Loucy (cell line): Measurements from ENCODE around the gene CRHR1.

Experiments
- H2AFZ ChIP-seq: fragments of 200-600 bp; sonication (generic); 2 replicates; pipeline ENCODE4 v1.6.0; 2016; ENCODE audit warnings: antibody characterized with exemption, mild to moderate bottlenecking, low read length, moderate library complexity
- H3F3A ChIP-seq: fragments of 200-600 bp; 2 replicates; pipeline ENCODE4 v1.6.0; 2016; ENCODE audit warnings: antibody characterized with exemption, low read depth, mild to moderate bottlenecking
- H3K27me3 ChIP-seq: fragments of 200-600 bp; sonication (generic); 2 replicates; pipeline ENCODE4 v1.6.1; 2014; ENCODE audit warnings: low read length, mild to moderate bottlenecking; ENCODE audit not compliant: insufficient read depth, poor library complexity, severe bottlenecking
- H3K36me3 ChIP-seq: fragments of 200-600 bp; sonication (generic); 2 replicates; pipeline ENCODE4 v1.6.1; 2016; ENCODE audit warnings: low read length; ENCODE audit not compliant: insufficient read depth
- H3K4me1 ChIP-seq: fragments of 200-600 bp; sonication (generic); 2 replicates; pipeline ENCODE4 v1.5.1; 2014; ENCODE audit warnings: low read length, mild to moderate bottlenecking; ENCODE audit not compliant: insufficient read depth, poor library complexity, severe bottlenecking
- H3K4me2 ChIP-seq: fragments of 200-600 bp; sonication (generic); 2 replicates; pipeline ENCODE4 v1.6.0; 2014; ENCODE audit warnings: antibody characterized with exemption, low read length, low read depth, mild to moderate bottlenecking; ENCODE audit not compliant: poor library complexity, severe bottlenecking
- H3K4me3 ChIP-seq: fragments of 200-600 bp; sonication (generic); 2 replicates; pipeline ENCODE4 v1.5.1; 2014; ENCODE audit warnings: low read length, mild to moderate bottlenecking, mixed read lengths; ENCODE audit not compliant: poor library complexity, severe bottlenecking
- H3K79me2 ChIP-seq: fragments of 200-600 bp; sonication (generic); 2 replicates; pipeline ENCODE4 v1.6.1; 2014; ENCODE audit warnings: low read length; ENCODE audit not compliant: insufficient read depth
- H3K9ac ChIP-seq: fragments of 200-600 bp; sonication (generic); 2 replicates; pipeline ENCODE4 v1.6.0; 2014; ENCODE audit warnings: mild to moderate bottlenecking, low read depth, low read length, moderate library complexity; ENCODE audit not compliant: poor library complexity, severe bottlenecking
- H3K9me2 ChIP-seq: fragments of 200-600 bp; sonication (generic); replicated peaks from 2 replicates; pipeline ENCODE4 v1.6.1; 2016; ENCODE audit warnings: low read depth, low read length, mixed read lengths
- H3K9me3 ChIP-seq: fragments of 200-600 bp; sonication (generic); 2 replicates; pipeline ENCODE4 v1.6.1; 2014; ENCODE audit warnings: mild to moderate bottlenecking, antibody characterized with exemption, low read length, low read depth; ENCODE audit not compliant: insufficient read depth
- H4K20me1 ChIP-seq: fragments of 200-600 bp; sonication (generic); 2 replicates; pipeline ENCODE4 v1.6.0; 2014; ENCODE audit warnings: antibody characterized with exemption, low read length, mild to moderate bottlenecking; ENCODE audit not compliant: insufficient read depth, poor library complexity, severe bottlenecking
- EZH2phosphoT487 ChIP-seq: fragments of 200-600 bp; IDR thresholded peaks from 2 replicates; pipeline ENCODE4 v1.6.1; 2018; ENCODE audit warnings: antibody characterized with exemption, mild to moderate bottlenecking, moderate library complexity, borderline replicate concordance
- TF ChIP-seq, protein P1 (sequence below): fragments of 200-600 bp; sonication (generic); conservative IDR thresholded peaks from 2 replicates; pipeline ENCODE4 v1.5.1; 2014; ENCODE audit warnings: mild to moderate bottlenecking, antibody characterized with exemption, low read length

Gene CRHR1

DNA sequence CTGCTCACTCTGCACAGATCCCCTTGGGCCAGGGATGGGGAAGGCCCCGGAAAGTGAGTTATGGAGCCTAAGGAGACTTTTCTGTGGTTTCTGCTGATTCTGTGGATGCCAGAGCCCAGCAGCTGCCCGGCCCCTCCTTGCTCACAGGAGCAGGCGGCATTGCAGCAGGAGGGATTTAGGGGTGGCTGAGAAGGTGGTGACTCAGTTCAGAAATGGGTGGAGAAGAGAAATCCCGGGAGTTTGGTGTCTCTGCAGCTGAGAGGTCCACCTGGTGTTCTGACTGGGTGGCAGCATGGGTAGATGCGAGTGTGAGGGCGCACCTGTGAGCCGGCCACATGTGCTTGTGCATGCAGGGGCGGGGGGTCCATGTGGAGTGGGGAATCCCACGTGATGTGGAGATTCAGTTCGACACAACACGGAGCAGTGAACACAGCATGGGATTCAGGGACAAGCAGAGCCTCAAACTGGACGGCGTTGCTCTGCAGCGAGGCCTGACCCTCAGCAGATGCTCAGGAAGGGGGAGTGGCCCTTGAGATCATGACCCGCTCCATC is 44.5 kb downstream of the CRHR1 start:
- Histone ChIP-seq H3K9ac (no peak overlapping the region), H3K27me3 (no peaks in the 10 kb centered on the region), H3F3A (no peaks in the 10 kb centered on the region), H3K79me2 (no peaks in the 10 kb centered on the region), H3K9me2 (no peaks in the 10 kb centered on the region), H4K20me1 (no peaks in the 10 kb centered on the region), H2AFZ (no peak overlapping the region), H3K4me1 (peaks cover 4% of the 10 kb centered on the region), H3K4me2 (no peak overlapping the region), H3K36me3 (no peaks in the 10 kb centered on the region), H3K9me3 (no peaks in the 10 kb centered on the region), H3K4me3 (no peak overlapping the region)
- TF ChIP-seq EZH2phosphoT487: no peak
- TF ChIP-seq, protein P1, sequence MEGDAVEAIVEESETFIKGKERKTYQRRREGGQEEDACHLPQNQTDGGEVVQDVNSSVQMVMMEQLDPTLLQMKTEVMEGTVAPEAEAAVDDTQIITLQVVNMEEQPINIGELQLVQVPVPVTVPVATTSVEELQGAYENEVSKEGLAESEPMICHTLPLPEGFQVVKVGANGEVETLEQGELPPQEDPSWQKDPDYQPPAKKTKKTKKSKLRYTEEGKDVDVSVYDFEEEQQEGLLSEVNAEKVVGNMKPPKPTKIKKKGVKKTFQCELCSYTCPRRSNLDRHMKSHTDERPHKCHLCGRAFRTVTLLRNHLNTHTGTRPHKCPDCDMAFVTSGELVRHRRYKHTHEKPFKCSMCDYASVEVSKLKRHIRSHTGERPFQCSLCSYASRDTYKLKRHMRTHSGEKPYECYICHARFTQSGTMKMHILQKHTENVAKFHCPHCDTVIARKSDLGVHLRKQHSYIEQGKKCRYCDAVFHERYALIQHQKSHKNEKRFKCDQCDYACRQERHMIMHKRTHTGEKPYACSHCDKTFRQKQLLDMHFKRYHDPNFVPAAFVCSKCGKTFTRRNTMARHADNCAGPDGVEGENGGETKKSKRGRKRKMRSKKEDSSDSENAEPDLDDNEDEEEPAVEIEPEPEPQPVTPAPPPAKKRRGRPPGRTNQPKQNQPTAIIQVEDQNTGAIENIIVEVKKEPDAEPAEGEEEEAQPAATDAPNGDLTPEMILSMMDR: no peak

DNA sequence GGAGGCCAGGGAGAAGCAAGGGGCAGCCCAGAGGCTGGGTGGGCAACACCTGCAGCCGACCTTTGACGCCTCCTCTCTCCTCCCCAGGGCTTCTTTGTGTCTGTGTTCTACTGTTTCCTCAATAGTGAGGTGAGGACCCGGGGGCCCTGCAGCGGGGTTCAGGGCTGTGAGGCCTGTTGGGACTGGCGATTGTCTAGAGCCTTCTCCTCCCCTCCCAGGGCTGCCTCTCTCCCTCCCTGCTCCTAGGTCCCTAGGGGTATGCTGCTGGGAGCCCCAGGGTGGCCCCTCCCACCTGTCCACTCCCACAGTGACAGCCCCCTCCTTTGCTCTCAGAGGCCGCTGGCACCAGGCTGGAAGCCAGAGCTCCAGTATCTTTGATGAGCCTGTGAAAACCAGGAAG is 49.8 kb downstream of the CRHR1 start:
- no peaks in the 10 kb centered on the region for H3K36me3 ChIP-seq
- no peaks in the 10 kb centered on the region for H3K9me2 ChIP-seq
- TF ChIP-seq EZH2phosphoT487: no peak
- TF ChIP-seq, protein P1: no peak
- no peak overlapping the region for H3K4me3 ChIP-seq
- H3K9me3 ChIP-seq: no peaks in the 10 kb centered on the region
- H3K4me2 ChIP-seq: no peak overlapping the region
- H4K20me1 ChIP-seq: no peaks in the 10 kb centered on the region
- H2AFZ ChIP-seq: no peak overlapping the region
- no peak overlapping the region for H3K9ac ChIP-seq
- no peaks in the 10 kb centered on the region for H3K79me2 ChIP-seq
- no peaks in the 10 kb centered on the region for H3F3A ChIP-seq
- no peaks in the 10 kb centered on the region for H3K4me1 ChIP-seq
- no peaks in the 10 kb centered on the region for H3K27me3 ChIP-seq

DNA sequence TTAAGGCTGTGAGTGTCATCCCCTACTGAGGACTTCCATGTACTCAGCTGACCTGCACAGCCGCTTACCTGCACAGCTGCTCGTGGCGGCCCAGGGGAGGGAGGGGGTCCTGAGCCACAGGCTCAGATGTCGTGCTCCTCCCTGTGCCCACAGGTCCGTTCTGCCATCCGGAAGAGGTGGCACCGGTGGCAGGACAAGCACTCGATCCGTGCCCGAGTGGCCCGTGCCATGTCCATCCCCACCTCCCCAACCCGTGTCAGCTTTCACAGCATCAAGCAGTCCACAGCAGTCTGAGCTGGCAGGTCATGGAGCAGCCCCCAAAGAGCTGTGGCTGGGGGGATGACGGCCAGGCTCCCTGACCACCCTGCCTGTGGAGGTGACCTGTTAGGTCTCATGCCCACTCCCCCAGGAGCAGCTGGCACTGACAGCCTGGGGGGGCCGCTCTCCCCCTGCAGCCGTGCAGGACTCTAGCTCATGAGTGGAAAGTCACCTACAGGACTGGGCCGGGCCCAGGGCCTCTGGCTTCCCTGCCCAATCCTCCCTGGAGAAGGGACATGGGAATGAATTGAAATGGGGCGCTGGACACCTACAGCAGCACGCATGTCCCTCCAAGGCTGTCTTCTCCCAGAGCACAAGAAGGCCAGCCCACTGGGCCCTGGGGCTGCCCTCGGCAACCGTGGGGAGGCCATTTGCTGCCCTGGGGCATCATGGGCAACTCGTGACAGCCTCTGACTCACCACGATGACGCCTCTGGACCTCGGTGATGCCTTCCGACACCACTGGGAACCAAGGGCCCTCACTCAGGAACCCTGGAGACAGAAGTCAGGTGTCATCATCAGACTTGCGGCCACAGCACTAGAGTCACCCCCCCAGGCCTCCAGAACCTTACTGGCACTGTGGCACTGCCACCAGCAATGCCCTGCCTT is 50.6 kb downstream of the CRHR1 start:
- no peaks in the 10 kb centered on the region for H3F3A ChIP-seq
- TF ChIP-seq, protein P1: no peak
- no peak for TF ChIP-seq EZH2phosphoT487
- H2AFZ ChIP-seq: no peak overlapping the region
- H4K20me1 ChIP-seq: no peaks in the 10 kb centered on the region
- H3K79me2 ChIP-seq: no peaks in the 10 kb centered on the region
- H3K27me3 ChIP-seq: no peaks in the 10 kb centered on the region
- no peak overlapping the region for H3K9ac ChIP-seq
- no peaks in the 10 kb centered on the region for H3K4me1 ChIP-seq
- no peak overlapping the region for H3K4me2 ChIP-seq
- H3K9me3 ChIP-seq: no peaks in the 10 kb centered on the region
- H3K9me2 ChIP-seq: no peaks in the 10 kb centered on the region
- H3K4me3 ChIP-seq: no peak overlapping the region
- H3K36me3 ChIP-seq: no peaks in the 10 kb centered on the region
